NCI-H1436 treated with DMSO at 0.1 percent for 48 hours (cell line): ENCODE results near the gene FGFBP3.

Experiments used
- DNase-seq: peaks from one replicate; lab custom pipeline; 2025; lab: John Stamatoyannopoulos, UW

Gene FGFBP3

GRCh38 chr10:91909117-91909677 lies at the start of gene FGFBP3:
FGFBP3 (minus strand) TSS chr10:91909486; CDS start chr10:91908969, 517 bp downstream.
- DNase-seq, result peak; percentile 16

GRCh38 chr10:91957091-91957490 lies 47.8 kb upstream of the FGFBP3 start:
- DNase-seq, result no peak

- DNase-seq, result no peak
Observed at GRCh38 chr10:91955114-91955513, 45.8 kb upstream of the FGFBP3 start.

GRCh38 chr10:91953600-91954160 lies 44.4 kb upstream of the FGFBP3 start:
- DNase-seq, result no peak

GRCh38 chr10:91944880-91945630 lies 35.8 kb upstream of the FGFBP3 start:
- DNase-seq, result no peak

GRCh38 chr10:91941426-91941825 lies 32.1 kb upstream of the FGFBP3 start:
- no peak for DNase-seq

- DNase-seq, result no peak
Observed at GRCh38 chr10:91939653-91940052, 30.4 kb upstream of the FGFBP3 start.

- no peak for DNase-seq
Observed at GRCh38 chr10:91935886-91936285, 26.6 kb upstream of the FGFBP3 start.

- DNase-seq, result no peak
Observed at GRCh38 chr10:91932737-91933136, 23.5 kb upstream of the FGFBP3 start.

GRCh38 chr10:91931526-91932190 lies 22.4 kb upstream of the FGFBP3 start:
- DNase-seq, result no peak

- DNase-seq, result no peak
Observed at GRCh38 chr10:91930939-91931338, 21.7 kb upstream of the FGFBP3 start.

GRCh38 chr10:91925022-91925320 lies 15.7 kb upstream of the FGFBP3 start:
- DNase-seq, result no peak

GRCh38 chr10:91924212-91925021 lies 15.1 kb upstream of the FGFBP3 start:
- DNase-seq, result no peak

GRCh38 chr10:91923371-91924211 lies 14.3 kb upstream of the FGFBP3 start, which contains the start of gene BTAF1:
BTAF1 (plus strand) TSS chr10:91923770; CDS start chr10:91924077, 307 bp downstream.
- DNase-seq, result peak; percentile 60

- no peak for DNase-seq
Observed at GRCh38 chr10:91919651-91920050, 10.4 kb upstream of the FGFBP3 start.

GRCh38 chr10:91910467-91910866 lies 1.2 kb upstream of the FGFBP3 start:
- no peak for DNase-seq

GRCh38 chr10:91908337-91909116 lies 759 bp downstream of the FGFBP3 start:
- peak; percentile 5 for DNase-seq

GRCh38 chr10:91907914-91908336 lies 1.4 kb downstream of the FGFBP3 start:
- no peak for DNase-seq

- DNase-seq, result no peak
Observed at GRCh38 chr10:91907033-91907594, 2.2 kb downstream of the FGFBP3 start.
